AG10803 (cell line): ENCODE data around the gene ZDHHC22.

Experiments used
- DNase-seq: peaks from one replicate; pipeline ENCODE4 v3.0.0; 2010; ENCODE audit warnings: low read depth
- H3K4me3 ChIP-seq: 2 replicates; pipeline ENCODE4 v1.5.1; 2011; ENCODE audit warnings: mild to moderate bottlenecking, low read length, control low read depth
- TF ChIP-seq, protein P1 (sequence below): conservative IDR thresholded peaks from 2 replicates; pipeline ENCODE4 v1.5.1; 2011; ENCODE audit warnings: mild to moderate bottlenecking, low read length, control low read depth, inconsistent platforms

The ZDHHC22 gene

DNA sequence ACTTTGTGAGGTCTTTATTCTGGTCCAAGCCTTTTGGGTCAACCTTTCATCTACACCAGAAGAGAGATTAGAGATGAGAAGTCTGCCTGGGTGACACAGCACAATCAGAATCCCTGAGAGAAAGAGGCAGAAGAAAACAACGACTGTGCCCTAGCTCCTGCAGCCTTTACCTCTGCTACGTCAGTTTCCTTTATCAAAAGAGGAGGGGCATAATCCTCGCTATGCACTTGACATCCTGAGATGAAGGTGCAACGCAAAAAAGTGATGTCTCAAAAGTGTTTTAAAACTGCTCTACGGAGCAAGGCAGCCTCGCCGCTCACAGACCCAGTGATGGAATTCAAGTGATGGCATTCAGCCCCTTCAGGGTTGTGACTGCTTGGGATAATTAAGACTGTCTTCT, 21.7 kb downstream of the ZDHHC22 start:
- TF ChIP-seq, protein P1, sequence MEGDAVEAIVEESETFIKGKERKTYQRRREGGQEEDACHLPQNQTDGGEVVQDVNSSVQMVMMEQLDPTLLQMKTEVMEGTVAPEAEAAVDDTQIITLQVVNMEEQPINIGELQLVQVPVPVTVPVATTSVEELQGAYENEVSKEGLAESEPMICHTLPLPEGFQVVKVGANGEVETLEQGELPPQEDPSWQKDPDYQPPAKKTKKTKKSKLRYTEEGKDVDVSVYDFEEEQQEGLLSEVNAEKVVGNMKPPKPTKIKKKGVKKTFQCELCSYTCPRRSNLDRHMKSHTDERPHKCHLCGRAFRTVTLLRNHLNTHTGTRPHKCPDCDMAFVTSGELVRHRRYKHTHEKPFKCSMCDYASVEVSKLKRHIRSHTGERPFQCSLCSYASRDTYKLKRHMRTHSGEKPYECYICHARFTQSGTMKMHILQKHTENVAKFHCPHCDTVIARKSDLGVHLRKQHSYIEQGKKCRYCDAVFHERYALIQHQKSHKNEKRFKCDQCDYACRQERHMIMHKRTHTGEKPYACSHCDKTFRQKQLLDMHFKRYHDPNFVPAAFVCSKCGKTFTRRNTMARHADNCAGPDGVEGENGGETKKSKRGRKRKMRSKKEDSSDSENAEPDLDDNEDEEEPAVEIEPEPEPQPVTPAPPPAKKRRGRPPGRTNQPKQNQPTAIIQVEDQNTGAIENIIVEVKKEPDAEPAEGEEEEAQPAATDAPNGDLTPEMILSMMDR: no peak
- H3K4me3 ChIP-seq: no peak overlapping the region
- no peak for DNase-seq

DNA sequence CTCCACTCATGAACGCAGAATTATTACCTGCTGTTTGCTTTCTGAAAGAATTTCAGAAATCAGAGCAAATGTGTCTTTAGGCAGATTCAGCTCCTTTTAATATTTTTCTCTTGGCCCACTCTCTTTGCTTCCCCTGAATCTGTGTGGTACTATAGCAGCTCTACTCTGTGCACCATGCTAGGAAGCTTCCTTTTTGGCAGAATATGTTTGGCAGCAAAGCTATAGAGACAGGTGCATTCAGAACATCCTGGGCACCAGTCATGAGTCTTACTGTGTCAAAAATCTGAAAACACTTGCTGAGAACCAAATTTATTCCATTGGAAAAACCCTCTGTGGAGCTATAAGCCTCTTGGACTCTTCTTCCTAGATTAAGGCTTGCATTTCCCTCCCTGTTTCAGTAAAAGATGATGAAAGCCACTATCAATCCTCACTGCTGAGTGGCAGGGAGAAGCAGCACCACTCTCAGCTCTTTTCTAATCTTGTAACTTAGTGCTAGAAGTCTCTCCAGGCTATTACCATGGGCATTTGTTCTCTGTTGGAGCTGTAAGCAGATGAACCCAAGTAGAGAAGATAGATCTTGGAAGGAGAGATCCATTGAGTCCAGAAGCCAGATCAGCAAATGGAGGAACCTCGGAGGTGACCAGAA, 25.3 kb downstream of the ZDHHC22 start:
- H3K4me3 ChIP-seq: no peak overlapping the region
- TF ChIP-seq, protein P1: no peak
- no peak for DNase-seq

DNA sequence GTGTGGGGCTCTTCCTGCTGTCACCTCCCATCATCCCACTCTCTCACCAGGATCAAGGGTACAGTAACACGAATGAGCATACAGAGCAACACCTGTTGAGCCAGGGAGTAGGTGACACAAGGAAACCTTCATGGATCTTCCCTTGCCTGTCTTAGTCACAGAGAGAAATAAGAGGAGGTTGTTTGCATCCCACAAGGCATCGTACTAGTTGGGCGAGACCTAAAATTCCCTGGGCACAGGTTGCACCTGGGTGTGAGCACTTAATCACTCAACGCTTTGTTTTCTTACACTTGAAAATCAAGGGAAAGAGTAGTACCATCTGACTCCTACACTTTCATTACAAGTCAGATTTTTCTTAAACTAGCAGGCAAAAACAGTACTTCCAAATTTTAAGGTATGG, 27.0 kb downstream of the ZDHHC22 start:
- TF ChIP-seq, protein P1: no peak
- H3K4me3 ChIP-seq: no peak overlapping the region
- DNase-seq: no peak

DNA sequence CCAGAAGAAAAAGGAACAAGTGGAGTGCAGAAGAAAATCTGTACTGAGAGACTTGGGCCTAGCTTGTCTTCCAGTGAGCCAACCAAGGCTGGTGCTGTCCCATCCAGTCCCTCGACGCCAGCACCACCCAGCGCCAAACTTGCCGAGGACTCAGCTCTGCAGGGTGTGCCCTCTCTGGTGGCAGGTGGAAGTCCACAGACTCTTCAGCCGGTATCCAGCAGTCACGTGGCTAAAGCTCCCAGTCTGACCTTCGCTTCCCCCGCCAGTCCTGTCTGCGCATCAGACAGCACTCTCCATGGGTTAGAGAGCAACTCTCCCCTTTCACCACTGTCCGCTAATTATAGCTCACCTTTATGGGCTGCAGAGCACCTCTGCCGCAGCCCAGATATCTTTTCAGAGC, 27.9 kb downstream of the ZDHHC22 start:
- no peak for DNase-seq
- TF ChIP-seq, protein P1: no peak

DNA sequence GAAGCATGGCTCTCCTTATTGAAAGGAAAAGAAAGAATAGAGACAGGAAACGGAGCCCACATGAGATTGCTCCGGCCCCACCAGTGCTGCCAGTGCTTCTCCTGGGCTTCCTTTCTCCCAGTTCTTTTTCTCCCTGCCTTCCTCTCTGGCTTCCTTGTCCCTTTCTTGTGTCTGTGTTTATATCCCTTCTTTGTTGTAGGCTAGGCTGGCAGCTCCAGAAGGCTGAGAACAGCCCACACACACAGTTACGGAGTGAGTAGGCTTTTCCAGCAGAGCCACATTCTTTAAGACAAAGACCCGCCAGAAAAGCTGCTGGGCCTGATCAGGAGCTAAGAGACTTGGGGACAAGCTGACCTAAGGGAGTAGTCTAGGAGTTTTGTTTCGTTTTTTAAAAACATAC, 30.6 kb downstream of the ZDHHC22 start:
- DNase-seq: no peak
- TF ChIP-seq, protein P1: no peak
- H3K4me3 ChIP-seq: no peak overlapping the region

More for the DNA sequence above, 27.9 kb downstream of the ZDHHC22 start:
- no peak overlapping the region for H3K4me3 ChIP-seq

DNA sequence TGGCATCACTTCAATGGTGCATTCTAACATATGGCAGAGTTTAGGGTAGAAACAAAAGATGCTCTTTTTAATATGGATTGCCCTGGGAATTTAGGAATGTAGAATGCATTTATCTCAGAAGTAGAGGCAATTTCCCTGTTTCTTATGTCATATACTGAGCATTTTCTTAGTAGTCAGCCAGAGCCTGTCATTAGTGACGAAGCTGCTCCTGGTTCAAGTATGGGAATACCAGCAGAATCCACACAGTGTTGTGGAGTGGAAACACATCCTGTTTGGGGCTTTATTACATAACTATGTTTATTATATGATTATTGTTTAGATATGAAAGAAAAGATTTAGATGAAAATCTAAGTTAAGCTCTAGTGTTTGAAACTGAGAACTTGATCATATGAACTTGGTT, 31.3 kb downstream of the ZDHHC22 start:
- no peak for DNase-seq
- H3K4me3 ChIP-seq: no peak overlapping the region
- TF ChIP-seq, protein P1: no peak

DNA sequence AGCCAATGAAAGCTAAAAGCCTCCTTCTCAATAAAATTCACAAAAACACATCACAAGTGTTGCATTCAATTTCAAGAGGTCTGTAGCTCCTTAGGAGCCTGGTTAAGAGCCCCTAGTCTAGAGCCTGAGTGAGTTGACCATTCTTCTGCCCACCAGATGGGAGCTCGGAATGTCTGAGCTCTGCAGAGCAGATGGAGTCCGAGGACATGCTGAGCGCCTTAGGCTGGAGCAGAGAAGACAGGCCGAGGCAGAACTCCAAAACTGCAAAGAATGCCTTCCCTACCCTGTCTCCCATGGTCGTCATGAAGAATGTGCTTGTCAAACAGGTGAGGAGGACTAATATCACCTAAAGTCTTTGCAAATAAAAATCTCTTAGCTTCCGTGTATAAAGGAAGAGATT, 31.9 kb downstream of the ZDHHC22 start:
- TF ChIP-seq, protein P1: no peak
- H3K4me3 ChIP-seq: no peak overlapping the region
- no peak for DNase-seq
